HL-60 (cell line): Measurements from ENCODE around the gene COL4A6.

Experiments
- DNase-seq, 2 experiments: peaks; one replicate each; pipeline ENCODE4 v3.0.0-alpha.2; 2010 to 2020; ENCODE audit warnings: low read depth in 1 of 2, low spot score in 1 of 2
- H3K27ac ChIP-seq: fragments of 250-450 bp; sonication (Bioruptor Pico); replicated peaks from 2 replicates; pipeline ENCODE4 v1.5.1; 2020; ENCODE audit warnings: mild to moderate bottlenecking, moderate library complexity
- H3K27me3 ChIP-seq: fragments of 250-450 bp; sonication (Bioruptor Pico); 2 replicates; pipeline ENCODE4 v1.5.1; 2021; ENCODE audit warnings: mild to moderate bottlenecking, moderate library complexity; ENCODE audit not compliant: insufficient read depth, poor library complexity, severe bottlenecking
- H3K4me3 ChIP-seq: replicated peaks from 2 replicates; pipeline ENCODE4 v1.5.1; 2011; ENCODE audit warnings: mild to moderate bottlenecking, control low read depth, low read length; ENCODE audit not compliant: insufficient read depth
- GABPA ChIP-seq: IDR thresholded peaks from 2 replicates; pipeline ENCODE4 v1.6.1; 2012; ENCODE audit warnings: low read depth
- POLR2AphosphoS5 ChIP-seq: IDR thresholded peaks from 2 replicates; pipeline ENCODE4 v1.6.1; 2012; ENCODE audit warnings: low read depth
- SPI1 ChIP-seq: IDR thresholded peaks from 2 replicates; pipeline ENCODE4 v1.6.1; 2012; ENCODE audit warnings: low read depth, mild to moderate bottlenecking, borderline replicate concordance
- TF ChIP-seq, protein P1 (sequence below): IDR thresholded peaks from 2 replicates; pipeline ENCODE4 v1.6.1; 2012; ENCODE audit warnings: low read depth; ENCODE audit not compliant: insufficient replicate concordance
- TF ChIP-seq, protein P2 (sequence below): IDR thresholded peaks from one replicate; pipeline ENCODE4 v1.5.1; 2011; ENCODE audit warnings: low read length, control low read depth, inconsistent platforms; ENCODE audit not compliant: insufficient read depth

The COL4A6 gene

DNA sequence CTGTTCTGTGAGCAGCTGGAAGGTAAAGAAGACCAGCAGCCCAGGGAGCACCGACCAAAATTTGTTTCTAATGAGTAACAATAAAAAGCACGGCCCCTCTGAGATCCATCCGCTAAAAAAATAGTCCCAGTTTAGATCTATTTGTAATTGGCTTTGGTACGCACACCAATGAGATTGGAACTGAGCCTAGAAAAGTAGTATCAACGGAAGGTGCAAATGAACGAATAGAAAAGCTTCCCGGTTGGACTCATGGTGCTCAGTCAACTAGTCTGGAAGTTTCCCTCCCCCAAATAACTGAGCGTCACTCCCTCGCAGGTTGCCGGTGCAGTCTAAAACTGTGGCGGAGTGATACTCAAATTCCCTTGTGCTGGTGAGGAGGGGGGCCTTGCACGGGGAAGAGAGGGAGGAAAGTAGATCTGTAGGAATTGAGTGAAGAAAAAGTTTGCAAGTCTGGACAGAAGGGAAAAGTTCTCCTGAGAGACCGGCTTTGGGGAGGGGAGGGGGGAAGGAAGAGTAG lies 1.3 kb upstream of the COL4A6 start, which contains the start of gene COL4A5:
TSS of gene COL4A5 (plus strand) at position 413 of the 517 bp plus-strand sequence. CDS start 288 bp downstream, outside the sequence.
- Histone ChIP-seq H3K27ac (no peak within 1 kb of the TSS), H3K4me3 (peak within 1 kb of the TSS; percentile 26), H3K27me3 (peaks cover 14% of the 10 kb centered on the region)
- peak in 1 of 2 experiments; percentile 7 for DNase-seq
- no peak for TF ChIP-seq POLR2AphosphoS5
- TF ChIP-seq, protein P1, sequence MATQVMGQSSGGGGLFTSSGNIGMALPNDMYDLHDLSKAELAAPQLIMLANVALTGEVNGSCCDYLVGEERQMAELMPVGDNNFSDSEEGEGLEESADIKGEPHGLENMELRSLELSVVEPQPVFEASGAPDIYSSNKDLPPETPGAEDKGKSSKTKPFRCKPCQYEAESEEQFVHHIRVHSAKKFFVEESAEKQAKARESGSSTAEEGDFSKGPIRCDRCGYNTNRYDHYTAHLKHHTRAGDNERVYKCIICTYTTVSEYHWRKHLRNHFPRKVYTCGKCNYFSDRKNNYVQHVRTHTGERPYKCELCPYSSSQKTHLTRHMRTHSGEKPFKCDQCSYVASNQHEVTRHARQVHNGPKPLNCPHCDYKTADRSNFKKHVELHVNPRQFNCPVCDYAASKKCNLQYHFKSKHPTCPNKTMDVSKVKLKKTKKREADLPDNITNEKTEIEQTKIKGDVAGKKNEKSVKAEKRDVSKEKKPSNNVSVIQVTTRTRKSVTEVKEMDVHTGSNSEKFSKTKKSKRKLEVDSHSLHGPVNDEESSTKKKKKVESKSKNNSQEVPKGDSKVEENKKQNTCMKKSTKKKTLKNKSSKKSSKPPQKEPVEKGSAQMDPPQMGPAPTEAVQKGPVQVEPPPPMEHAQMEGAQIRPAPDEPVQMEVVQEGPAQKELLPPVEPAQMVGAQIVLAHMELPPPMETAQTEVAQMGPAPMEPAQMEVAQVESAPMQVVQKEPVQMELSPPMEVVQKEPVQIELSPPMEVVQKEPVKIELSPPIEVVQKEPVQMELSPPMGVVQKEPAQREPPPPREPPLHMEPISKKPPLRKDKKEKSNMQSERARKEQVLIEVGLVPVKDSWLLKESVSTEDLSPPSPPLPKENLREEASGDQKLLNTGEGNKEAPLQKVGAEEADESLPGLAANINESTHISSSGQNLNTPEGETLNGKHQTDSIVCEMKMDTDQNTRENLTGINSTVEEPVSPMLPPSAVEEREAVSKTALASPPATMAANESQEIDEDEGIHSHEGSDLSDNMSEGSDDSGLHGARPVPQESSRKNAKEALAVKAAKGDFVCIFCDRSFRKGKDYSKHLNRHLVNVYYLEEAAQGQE, result no peak
- TF ChIP-seq GABPA, result no peak
- TF ChIP-seq, protein P2, sequence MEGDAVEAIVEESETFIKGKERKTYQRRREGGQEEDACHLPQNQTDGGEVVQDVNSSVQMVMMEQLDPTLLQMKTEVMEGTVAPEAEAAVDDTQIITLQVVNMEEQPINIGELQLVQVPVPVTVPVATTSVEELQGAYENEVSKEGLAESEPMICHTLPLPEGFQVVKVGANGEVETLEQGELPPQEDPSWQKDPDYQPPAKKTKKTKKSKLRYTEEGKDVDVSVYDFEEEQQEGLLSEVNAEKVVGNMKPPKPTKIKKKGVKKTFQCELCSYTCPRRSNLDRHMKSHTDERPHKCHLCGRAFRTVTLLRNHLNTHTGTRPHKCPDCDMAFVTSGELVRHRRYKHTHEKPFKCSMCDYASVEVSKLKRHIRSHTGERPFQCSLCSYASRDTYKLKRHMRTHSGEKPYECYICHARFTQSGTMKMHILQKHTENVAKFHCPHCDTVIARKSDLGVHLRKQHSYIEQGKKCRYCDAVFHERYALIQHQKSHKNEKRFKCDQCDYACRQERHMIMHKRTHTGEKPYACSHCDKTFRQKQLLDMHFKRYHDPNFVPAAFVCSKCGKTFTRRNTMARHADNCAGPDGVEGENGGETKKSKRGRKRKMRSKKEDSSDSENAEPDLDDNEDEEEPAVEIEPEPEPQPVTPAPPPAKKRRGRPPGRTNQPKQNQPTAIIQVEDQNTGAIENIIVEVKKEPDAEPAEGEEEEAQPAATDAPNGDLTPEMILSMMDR, result no peak
- no peak for TF ChIP-seq SPI1

DNA sequence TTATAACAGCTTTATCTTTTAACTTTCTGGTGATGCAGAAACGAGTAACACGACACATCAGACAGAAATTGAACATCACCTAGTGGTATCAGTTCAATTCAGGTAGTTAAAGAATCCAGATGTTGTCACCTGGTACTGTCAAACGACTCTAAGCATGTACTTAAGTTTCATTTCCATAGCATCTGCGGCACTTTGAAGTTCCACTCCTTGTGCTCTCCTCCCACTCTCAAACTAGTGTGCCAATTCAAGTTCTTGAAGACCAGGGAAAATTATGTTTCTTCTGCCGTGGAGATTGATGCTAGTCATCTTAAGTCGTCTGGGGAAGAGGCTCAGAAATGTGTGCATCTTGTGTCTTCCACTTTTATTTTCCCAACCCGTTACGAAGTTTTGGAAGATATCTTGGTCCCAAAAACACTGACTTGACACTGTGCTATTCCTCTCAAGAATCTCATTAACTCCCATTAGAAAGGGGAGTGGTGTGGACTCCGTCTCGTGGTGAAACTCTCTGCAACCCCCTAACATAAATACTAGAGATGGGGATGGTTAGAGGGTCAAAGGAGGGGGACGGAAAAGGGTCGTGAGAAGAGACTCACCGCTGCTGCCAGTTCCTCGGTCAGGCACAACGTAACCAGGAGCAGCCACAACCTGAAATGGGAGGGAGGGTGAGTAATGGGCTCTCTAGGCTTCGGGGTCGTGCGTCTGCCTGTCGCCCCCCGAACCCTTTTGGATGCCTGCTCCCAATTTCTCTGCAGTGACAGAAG lies 693 bp downstream of the COL4A6 start:
- DNase-seq, result no peak
- Histone ChIP-seq H3K27me3 (peaks cover 14% of the 10 kb centered on the region), H3K27ac (no peak overlapping the region), H3K4me3 (no peak overlapping the region)
- TF ChIP-seq POLR2AphosphoS5, result no peak
- TF ChIP-seq, protein P1, result no peak
- TF ChIP-seq GABPA, result no peak
- TF ChIP-seq SPI1, result no peak
- TF ChIP-seq, protein P2, result no peak

DNA sequence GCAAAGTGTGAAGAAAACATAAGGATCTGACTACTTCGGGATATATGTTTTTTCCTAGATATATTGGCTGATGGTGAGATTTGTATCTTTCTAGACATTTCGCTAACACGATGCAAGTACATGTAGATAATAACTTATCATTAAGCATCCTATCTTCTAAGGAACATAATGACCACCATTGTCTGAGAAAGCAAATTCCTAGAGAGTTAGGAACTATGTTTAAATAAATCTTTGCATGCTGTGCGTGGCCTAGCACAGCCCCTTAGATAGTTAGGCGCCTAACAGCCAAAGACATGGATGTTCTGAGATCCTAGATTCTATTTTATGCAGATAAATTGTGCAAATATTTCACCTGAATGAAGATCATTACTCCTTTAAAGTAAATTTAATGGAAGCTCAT lies 3.0 kb downstream of the COL4A6 start:
- Histone ChIP-seq H3K4me3 (no peak overlapping the region), H3K27ac (no peak overlapping the region), H3K27me3 (peaks cover 11% of the 10 kb centered on the region)
- TF ChIP-seq, protein P2, result no peak
- DNase-seq, result no peak
